ENCODE measurements around the gene APOBEC3F. TPM values are rescaled to one million over a fixed set of nuclear protein-coding genes. Genes with fewer than 3 reads are reported as not detected.

APOBEC3F gene
- polyA plus RNA-seq, 2 of the 4 experiments (the other 2 are of a cell fraction) = 2.9 to 3.3 TPM

- no peak for TF ChIP-seq HDAC2 (IDR thresholded peaks at IDR 0.05)
- TF ChIP-seq KDM1A (IDR thresholded peaks at IDR 0.05; ENCODE audit: low read depth) = no peak
- TF ChIP-seq HEYL (CRISPR knock-in tag; IDR thresholded peaks at IDR 0.05) = no peak
- TF ChIP-seq CHD2 (IDR thresholded peaks at IDR 0.05; ENCODE audit: low read length, partially characterized antibody) = no peak
- TF ChIP-seq ELK1 (IDR thresholded peaks at IDR 0.05; ENCODE audit: low read depth, low read length) = no peak
- no peak for TF ChIP-seq PHF8 (IDR thresholded peaks at IDR 0.05; ENCODE audit: borderline replicate concordance, low read depth)
- TF ChIP-seq BHLHE40 (IDR thresholded peaks at IDR 0.05; ENCODE audit: low read depth, low read length) = no peak
- TF ChIP-seq MAFK (IDR thresholded peaks at IDR 0.05; ENCODE audit: partially characterized antibody) = no peak
- TF ChIP-seq FOSL2 (IDR thresholded peaks at IDR 0.05) = no peak
- TF ChIP-seq FOSL2 (CRISPR knock-in tag; IDR thresholded peaks at IDR 0.05) = no peak
- no peak for TF ChIP-seq CHD4 (IDR thresholded peaks at IDR 0.05; ENCODE audit: borderline replicate concordance)
- TF ChIP-seq KDM5A (IDR thresholded peaks at IDR 0.05) = no peak
- no peak for TF ChIP-seq RAD21 (conservative IDR thresholded peaks at IDR 0.05 in 1 of 2, IDR thresholded peaks at IDR 0.05 in 1 of 2)
- no peak for TF ChIP-seq SREBF2 (IDR thresholded peaks at IDR 0.05)
- no peak for TF ChIP-seq ZSCAN20 (CRISPR knock-in tag; IDR thresholded peaks at IDR 0.05)
- no peak for TF ChIP-seq NFE2L2 (conservative IDR thresholded peaks at IDR 0.05; ENCODE audit: low read length)
- Histone ChIP-seq H3K4me3 (no peak overlapping the region), H3K9me3 (no peaks in the 10 kb centered on the region), H3K27ac (no peak overlapping the region), H3K4me2 (no peak overlapping the region), H3K4me1 (no peaks in the 10 kb centered on the region)
- 85% methylated on average over 11 of the region's 12 CpGs for WGBS (ENCODE audit: missing lambda C conversion rate)
- DNase-seq (ENCODE audit: low read depth in 1 of 2, low spot score in 1 of 2) = no peak
- CTCF ChIA-PET = interaction anchor here (0.5 to 0.7 kb wide), 2 partner anchors 14 to 240 kb away, joined by 3 to 4 read pairs; no protein-coding TSS in a partner anchor
- ATAC-seq = no peak
- FAIRE-seq = no peak
- POLR2A ChIA-PET = no interaction called here
Observed at GRCh38 chr22:39081016-39081415, 40.4 kb downstream of the APOBEC3F start.

- H3K4me3 ChIP-seq = no peak overlapping the region
- no peaks in the 10 kb centered on the region for H3K4me1 ChIP-seq
- no peak for DNase-seq (ENCODE audit: low read depth in 1 of 2, low spot score in 1 of 2)
- WGBS (ENCODE audit: missing lambda C conversion rate) = 60% methylated on average over 6 of the region's 8 CpGs
- POLR2A ChIA-PET = no interaction called here
- H3K27ac ChIP-seq = no peak overlapping the region
- TF ChIP-seq EP300 (IDR thresholded peaks at IDR 0.05) (no peak), MAX (IDR thresholded peaks at IDR 0.05) (no peak), ATOH8 (CRISPR knock-in tag; IDR thresholded peaks at IDR 0.05; ENCODE audit: low read depth) (no peak)
- no peak for FAIRE-seq
- H3K9me3 ChIP-seq = no peaks in the 10 kb centered on the region
- CTCF ChIA-PET = interaction anchor here (0.5 to 0.6 kb wide), 2 partner anchors 15 to 240 kb away, joined by 3 read pairs; partner anchors contain the start of gene APOBEC3H
- ATAC-seq = no peak
- H3K4me2 ChIP-seq = no peak overlapping the region
Observed at GRCh38 chr22:39081598-39081997, 40.9 kb downstream of the APOBEC3F start.

GRCh38 chr22:39083212-39084165, 42.8 kb downstream of the APOBEC3F start:
- WGBS (ENCODE audit: missing lambda C conversion rate) = 79% methylated on average over 9 of the region's 14 CpGs
- POLR2A ChIA-PET = no interaction called here

More at GRCh38 chr22:39083212-39084165, 42.8 kb downstream of the APOBEC3F start:
- Histone ChIP-seq H3K4me3 (no peak overlapping the region), H3K9me3 (no peaks in the 10 kb centered on the region), H3K4me2 (no peak overlapping the region), H3K4me1 (no peaks in the 10 kb centered on the region), H3K27ac (no peak overlapping the region)
- DNase-seq (ENCODE audit: low read depth in 1 of 2, low spot score in 1 of 2) (no peak), FAIRE-seq (no peak), ATAC-seq (no peak)
- no peak for TF ChIP-seq JUNB (IDR thresholded peaks at IDR 0.05)
- TF ChIP-seq POLR2AphosphoS2 (conservative IDR thresholded peaks at IDR 0.05; ENCODE audit: low read length) = no peak
- no peak for TF ChIP-seq ZFP36 (IDR thresholded peaks at IDR 0.05; ENCODE audit: borderline replicate concordance, partially characterized antibody)
- no peak for TF ChIP-seq TP53 (CRISPR knock-in tag; IDR thresholded peaks at IDR 0.05)
- TF ChIP-seq HMGXB4 (CRISPR knock-in tag; IDR thresholded peaks at IDR 0.05; ENCODE audit: borderline replicate concordance) = no peak
- CTCF ChIA-PET = no interaction called here
